GM12878 (cell line): ENCODE results near the gene TSGA10. TPM values are rescaled to one million over a fixed set of nuclear protein-coding genes. Genes with fewer than 3 reads are reported as not detected.

Experiments used
- CHD1 ChIP-seq: IDR thresholded peaks from 2 replicates; pipeline ENCODE4 v1.6.1; 2012; ENCODE audit warnings: low read depth, low read length, improper control_type of control experiment
- KDM1A ChIP-seq: fragments of 200-600 bp; sonication (generic); IDR thresholded peaks from 2 replicates; pipeline ENCODE4 v1.6.1; 2016; ENCODE audit warnings: borderline replicate concordance
- LARP7 ChIP-seq: fragments of 450-650 bp; IDR thresholded peaks from 2 replicates; pipeline ENCODE4 v1.6.1; 2017; ENCODE audit warnings: mild to moderate bottlenecking
- SMAD1 ChIP-seq: fragments of 450-650 bp; IDR thresholded peaks from 2 replicates; pipeline ENCODE4 v1.6.1; 2018; ENCODE audit warnings: mild to moderate bottlenecking, low read depth; ENCODE audit not compliant: partially characterized antibody
- SMAD5 ChIP-seq: IDR thresholded peaks from 2 replicates; pipeline ENCODE4 v1.6.1; 2016; ENCODE audit warnings: antibody characterized with exemption, low read depth
- polyA plus RNA-seq, 11 experiments: library from polyadenylated mRNA; depleted of rRNA in 4 of 11; unstranded in 6 of 11; stranded (reverse) in 5 of 11; fragments of >200 nt; fragmentation: Nextera tagmentation in 4 of 11; fragmentation: Illumina TruSeq in 1 of 11; extraction: Ambion mirVana in 4 of 11; extraction: Trizol in 1 of 11; gene quantifications; 1 replicate in 1 of 11; 2 replicates in 10 of 11; pipeline versions ENCODE4 v1.2.1 to v1.2.3, GENCODE V29; 2011 to 2016; ENCODE audit warnings: inconsistent platforms in 2 of 11, missing spikeins in 2 of 11, low read depth in 1 of 11
- total RNA-seq, 4 experiments: library from RNA; depleted of rRNA in 3 of 4; stranded (reverse); fragments of >200 nt in 3 of 4; fragmentation: Illumina TruSeq in 1 of 4; extraction: Trizol in 1 of 4; gene quantifications; 2 replicates each; pipeline versions ENCODE4 v1.2.1 to v1.2.3, GENCODE V29; 2013 to 2021
- TF ChIP-seq, protein P1 (sequence below): IDR thresholded peaks from 2 replicates; pipeline ENCODE4 v1.6.1; 2012; ENCODE audit warnings: improper control_type of control experiment, low read depth, low read length; ENCODE audit not compliant: insufficient replicate concordance
- TF ChIP-seq, protein P2 (sequence below): IDR thresholded peaks from 2 replicates; pipeline ENCODE4 v1.6.1; 2011; ENCODE audit warnings: borderline replicate concordance, low read depth, mild to moderate bottlenecking, moderate library complexity, mixed read lengths, low read length; ENCODE audit not compliant: insufficient read depth; ENCODE audit errors: extremely low read length

The TSGA10 gene
- total and polyA plus RNA-seq, 10 of the 15 experiments (the other 5 are each of a cell fraction or from before 2014, with no cell fraction given) = 5.3 to 13.5 (median 8.6) TPM

DNA sequence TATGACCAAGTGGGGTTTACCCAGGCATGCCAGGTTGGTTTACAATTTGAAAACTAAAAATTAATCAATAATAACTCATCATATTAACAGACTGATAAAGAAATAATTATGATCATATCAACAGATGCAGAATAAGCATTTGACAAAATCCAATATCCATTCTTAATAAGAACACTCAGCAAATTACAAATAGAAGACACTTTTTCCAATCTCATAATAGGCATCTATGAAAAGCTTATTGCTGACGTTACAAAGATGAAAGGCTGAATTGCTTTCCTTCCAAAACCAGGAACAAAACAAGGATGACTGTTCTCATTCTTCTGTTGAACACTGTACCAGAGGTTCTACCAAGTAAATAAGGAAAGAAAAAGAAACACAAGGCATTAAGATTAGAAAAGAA lies 68.4 kb downstream of the TSGA10 start (continued):
- TF ChIP-seq, protein P1, sequence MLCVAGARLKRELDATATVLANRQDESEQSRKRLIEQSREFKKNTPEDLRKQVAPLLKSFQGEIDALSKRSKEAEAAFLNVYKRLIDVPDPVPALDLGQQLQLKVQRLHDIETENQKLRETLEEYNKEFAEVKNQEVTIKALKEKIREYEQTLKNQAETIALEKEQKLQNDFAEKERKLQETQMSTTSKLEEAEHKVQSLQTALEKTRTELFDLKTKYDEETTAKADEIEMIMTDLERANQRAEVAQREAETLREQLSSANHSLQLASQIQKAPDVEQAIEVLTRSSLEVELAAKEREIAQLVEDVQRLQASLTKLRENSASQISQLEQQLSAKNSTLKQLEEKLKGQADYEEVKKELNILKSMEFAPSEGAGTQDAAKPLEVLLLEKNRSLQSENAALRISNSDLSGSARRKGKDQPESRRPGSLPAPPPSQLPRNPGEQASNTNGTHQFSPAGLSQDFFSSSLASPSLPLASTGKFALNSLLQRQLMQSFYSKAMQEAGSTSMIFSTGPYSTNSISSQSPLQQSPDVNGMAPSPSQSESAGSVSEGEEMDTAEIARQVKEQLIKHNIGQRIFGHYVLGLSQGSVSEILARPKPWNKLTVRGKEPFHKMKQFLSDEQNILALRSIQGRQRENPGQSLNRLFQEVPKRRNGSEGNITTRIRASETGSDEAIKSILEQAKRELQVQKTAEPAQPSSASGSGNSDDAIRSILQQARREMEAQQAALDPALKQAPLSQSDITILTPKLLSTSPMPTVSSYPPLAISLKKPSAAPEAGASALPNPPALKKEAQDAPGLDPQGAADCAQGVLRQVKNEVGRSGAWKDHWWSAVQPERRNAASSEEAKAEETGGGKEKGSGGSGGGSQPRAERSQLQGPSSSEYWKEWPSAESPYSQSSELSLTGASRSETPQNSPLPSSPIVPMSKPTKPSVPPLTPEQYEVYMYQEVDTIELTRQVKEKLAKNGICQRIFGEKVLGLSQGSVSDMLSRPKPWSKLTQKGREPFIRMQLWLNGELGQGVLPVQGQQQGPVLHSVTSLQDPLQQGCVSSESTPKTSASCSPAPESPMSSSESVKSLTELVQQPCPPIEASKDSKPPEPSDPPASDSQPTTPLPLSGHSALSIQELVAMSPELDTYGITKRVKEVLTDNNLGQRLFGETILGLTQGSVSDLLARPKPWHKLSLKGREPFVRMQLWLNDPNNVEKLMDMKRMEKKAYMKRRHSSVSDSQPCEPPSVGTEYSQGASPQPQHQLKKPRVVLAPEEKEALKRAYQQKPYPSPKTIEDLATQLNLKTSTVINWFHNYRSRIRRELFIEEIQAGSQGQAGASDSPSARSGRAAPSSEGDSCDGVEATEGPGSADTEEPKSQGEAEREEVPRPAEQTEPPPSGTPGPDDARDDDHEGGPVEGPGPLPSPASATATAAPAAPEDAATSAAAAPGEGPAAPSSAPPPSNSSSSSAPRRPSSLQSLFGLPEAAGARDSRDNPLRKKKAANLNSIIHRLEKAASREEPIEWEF = no peak
- no peak for TF ChIP-seq CHD1
- no peak for TF ChIP-seq SMAD1
- TF ChIP-seq KDM1A = no peak
- TF ChIP-seq, protein P2, sequence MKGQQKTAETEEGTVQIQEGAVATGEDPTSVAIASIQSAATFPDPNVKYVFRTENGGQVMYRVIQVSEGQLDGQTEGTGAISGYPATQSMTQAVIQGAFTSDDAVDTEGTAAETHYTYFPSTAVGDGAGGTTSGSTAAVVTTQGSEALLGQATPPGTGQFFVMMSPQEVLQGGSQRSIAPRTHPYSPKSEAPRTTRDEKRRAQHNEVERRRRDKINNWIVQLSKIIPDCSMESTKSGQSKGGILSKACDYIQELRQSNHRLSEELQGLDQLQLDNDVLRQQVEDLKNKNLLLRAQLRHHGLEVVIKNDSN = no peak
- TF ChIP-seq SMAD5 = no peak
- no peak for TF ChIP-seq LARP7
- TF ChIP-seq, all 136 proteins: peak for 0
